Astrocyte of the cerebellum (primary cell): ENCODE data around the gene SIGLEC8.

Experiments
- DNase-seq: peaks from one replicate; pipeline ENCODE4 v3.0.0-alpha.2; 2011; ENCODE audit warnings: low read depth
- H3K4me3 ChIP-seq: 2 replicates; pipeline ENCODE4 v1.5.1; 2011; ENCODE audit warnings: mild to moderate bottlenecking, low read depth, low read length, moderate library complexity
- CTCF ChIP-seq: IDR thresholded peaks from 2 replicates; pipeline ENCODE4 v1.5.1; 2012; ENCODE audit warnings: low read length, low read depth, moderate library complexity, mild to moderate bottlenecking; ENCODE audit errors: missing control alignments
- in situ Hi-C: cut with HindIII; loops from 2 replicates; pipeline ENCODE4 v1.10.0; 2017; ENCODE audit warnings: low sequenced_read_pairs

The SIGLEC8 gene

DNA sequence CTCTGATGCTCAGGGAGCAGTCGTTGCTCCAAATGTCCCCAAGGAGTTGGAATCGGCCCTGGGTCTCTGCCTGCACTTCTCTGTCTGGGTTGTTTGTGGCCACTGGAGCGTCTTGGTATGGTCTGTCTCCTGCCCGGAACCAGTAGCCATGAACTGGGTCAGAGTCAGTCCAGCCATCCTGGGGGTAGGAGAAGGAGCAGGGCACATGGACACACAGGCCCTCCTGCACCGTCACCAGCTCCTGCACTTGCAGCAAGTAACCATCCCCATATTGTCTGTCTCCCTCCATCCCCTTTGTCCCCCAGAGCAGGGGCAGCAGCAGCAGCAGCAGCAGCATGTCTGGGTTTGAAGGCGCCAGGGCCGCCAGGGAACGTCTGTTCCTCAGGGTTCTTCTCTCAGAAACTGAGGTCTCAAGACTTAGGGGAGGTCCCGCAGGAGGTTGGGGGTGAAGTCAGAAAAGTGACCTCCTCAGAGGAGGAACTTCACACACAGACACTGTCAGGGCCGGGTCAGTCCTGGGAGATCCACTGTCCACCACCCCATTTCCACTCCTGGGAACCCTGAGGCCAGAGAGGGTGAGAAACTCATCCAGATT, at the start of gene SIGLEC8:
Gene SIGLEC8, minus strand, starts transcription at position 404 of the 595 bp plus-strand sequence. Its CDS starts 67 bp downstream, at position 337.
- TF ChIP-seq CTCF: no peak
- in situ Hi-C loops: no loop called here
- no peak within 1 kb of the TSS for H3K4me3 ChIP-seq

GRCh38 chr19:51507640-51508058, 49.4 kb upstream of the SIGLEC8 start:
- no peak overlapping the region for H3K4me3 ChIP-seq
- DNase-seq: no peak
- in situ Hi-C loops: no loop called here
- no peak for TF ChIP-seq CTCF

More for the DNA sequence above, at the start of gene SIGLEC8:
- DNase-seq: no peak

GRCh38 chr19:51507192-51507591, 48.9 kb upstream of the SIGLEC8 start:
- DNase-seq: no peak
- in situ Hi-C loops: no loop called here
- TF ChIP-seq CTCF: no peak
- no peak overlapping the region for H3K4me3 ChIP-seq

DNA sequence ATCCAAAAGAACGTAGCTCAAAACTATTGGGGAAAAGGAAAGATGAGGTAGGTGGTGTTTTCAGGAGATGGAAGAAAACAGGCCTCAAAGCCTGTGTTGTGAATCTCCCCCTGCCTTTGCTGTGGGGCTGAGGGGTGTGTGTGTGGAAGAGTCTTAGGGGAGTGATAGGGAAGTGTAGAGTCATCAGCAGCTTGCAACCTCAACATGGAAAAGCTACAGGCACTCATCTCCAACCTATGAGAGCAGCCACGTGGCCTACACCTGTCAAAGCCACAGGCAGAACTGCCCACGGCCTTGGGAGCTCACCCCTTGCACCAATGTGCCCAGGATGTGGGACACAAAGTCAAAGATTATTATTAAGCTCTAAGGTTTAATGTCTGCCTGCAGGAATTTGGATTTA, 47.6 kb upstream of the SIGLEC8 start:
- no peak for TF ChIP-seq CTCF
- DNase-seq: no peak
- in situ Hi-C loops: no loop called here
- H3K4me3 ChIP-seq: no peak overlapping the region

DNA sequence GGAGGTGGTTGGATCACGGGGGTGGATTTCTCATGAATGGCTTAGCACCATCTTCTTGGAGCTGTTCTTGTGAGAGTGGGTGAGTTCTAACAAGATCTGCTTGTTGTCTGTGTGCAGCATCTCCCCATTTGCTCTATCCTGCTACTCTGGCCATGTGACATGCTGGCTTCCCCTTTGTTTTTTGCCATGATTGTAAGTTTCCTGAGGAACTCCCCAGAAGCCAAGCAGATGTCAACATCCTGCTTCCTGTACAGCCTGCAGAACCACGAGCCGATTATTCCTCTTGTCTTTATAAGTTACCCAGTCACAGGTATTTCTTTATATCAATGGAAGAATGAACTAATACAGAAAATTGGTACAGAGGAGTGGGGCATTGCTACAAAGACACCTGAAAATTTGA, 45.6 kb upstream of the SIGLEC8 start:
- in situ Hi-C loops: no loop called here

GRCh38 chr19:51503286-51503817, 45.1 kb upstream of the SIGLEC8 start:
- no peak overlapping the region for H3K4me3 ChIP-seq
- DNase-seq: no peak
- no peak for TF ChIP-seq CTCF
- in situ Hi-C loops: no loop called here

More for the DNA sequence above, 45.6 kb upstream of the SIGLEC8 start:
- no peak for TF ChIP-seq CTCF
- no peak for DNase-seq
- no peak overlapping the region for H3K4me3 ChIP-seq
